Ascending aorta (tissue), 2 donors: ENCODE measurements around the gene SRSF4. TPM values are rescaled to one million over a fixed set of nuclear protein-coding genes. Genes with fewer than 3 reads are reported as not detected.

Experiments used
- DNase-seq, 2 donors: peaks; one replicate each; pipeline ENCODE4 v3.0.0-alpha.2; 2019; ENCODE audit warnings: low spot score in 2 of 2
- H3K27ac ChIP-seq, 2 donors: fragments of 200-600 bp; sonication (generic); one replicate each; pipeline ENCODE4 v1.5.1; 2016 to 2017; ENCODE audit warnings: mild to moderate bottlenecking in 1 of 2
- H3K27me3 ChIP-seq: fragments of 200-600 bp; sonication (generic); one replicate; pipeline ENCODE4 v1.5.1; 2017
- H3K36me3 ChIP-seq, 2 donors: fragments of 200-600 bp; sonication (generic); one replicate each; pipeline ENCODE4 v1.5.1; 2016
- H3K4me1 ChIP-seq, 2 donors: fragments of 200-600 bp; sonication (generic); one replicate each; pipeline ENCODE4 v1.5.1; 2016 to 2017; ENCODE audit warnings: mild to moderate bottlenecking in 1 of 2
- H3K4me3 ChIP-seq, 2 donors: fragments of 200-600 bp; sonication (generic); one replicate each; pipeline ENCODE4 v1.5.1; 2016 to 2017; ENCODE audit warnings: mild to moderate bottlenecking in 1 of 2
- H3K9me3 ChIP-seq, 2 donors: fragments of 200-600 bp; sonication (generic); one replicate each; pipeline ENCODE4 v1.5.1; 2016
- intact Hi-C: fragments of 100-400 bp; cut with DNase I; formaldehyde crosslinking; loops from one replicate; pipeline ENCODE4 v1.15.1; 2023
- total RNA-seq: library from RNA; depleted of rRNA; stranded (reverse); fragments of >200 nt; gene quantifications from one replicate; pipeline ENCODE4 v1.1.0, GENCODE V29; 2016
- TF ChIP-seq, protein P1 (sequence below), 3 experiments: fragments of 200-600 bp in 2 of 3; fragments of 450-650 bp in 1 of 3; sonication (generic) in 2 of 3; IDR thresholded peaks; one replicate each; pipeline ENCODE4 v1.5.1; 2016 to 2019; ENCODE audit warnings: antibody characterized with exemption in 3 of 3, mild to moderate bottlenecking in 1 of 3, moderate library complexity in 1 of 3

The SRSF4 gene
- total RNA-seq, 1 donor from 2014 or later = 49.1 TPM

DNA sequence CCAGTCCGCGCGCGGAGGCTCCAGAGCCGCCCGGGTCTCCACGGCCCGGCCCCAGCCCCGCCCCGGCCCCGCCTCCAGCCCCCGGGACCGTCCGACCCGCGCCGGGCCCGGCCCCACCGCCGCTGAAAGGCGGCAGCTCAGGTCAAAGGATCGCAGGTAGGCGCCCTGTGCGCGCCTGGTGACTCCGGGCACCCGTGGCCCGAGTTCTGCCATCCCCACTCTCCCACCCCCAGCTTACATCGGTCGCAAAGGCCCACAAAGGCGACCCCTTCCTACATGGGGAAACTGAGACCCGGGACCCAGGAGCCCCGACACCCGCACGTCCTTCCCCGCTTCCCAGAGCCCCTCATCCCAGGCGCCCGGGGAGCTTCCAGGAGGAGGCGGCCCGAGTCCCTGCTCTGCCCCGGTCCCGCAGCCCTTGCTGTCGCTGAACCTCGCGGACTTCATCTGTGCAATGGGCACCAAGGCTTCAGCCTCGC lies 57.8 kb downstream of the SRSF4 start, which contains the start of gene TMEM200B:
TSS of gene TMEM200B (minus strand) at position 17 of the 479 bp plus-strand sequence. CDS start 2,075 bp downstream, outside the sequence.
- Histone ChIP-seq H3K9me3 (no peaks in the 10 kb centered on the region), H3K27ac (peak within 1 kb of the TSS; percentile 99), H3K4me1 (peaks cover 3 to 30% of the 10 kb centered on the region in 2 donors), H3K4me3 (peak within 1 kb of the TSS; percentile 83 to 94), H3K27me3 (no peaks in the 10 kb centered on the region), H3K36me3 (no peaks in the 10 kb centered on the region)
- TF ChIP-seq, protein P1, sequence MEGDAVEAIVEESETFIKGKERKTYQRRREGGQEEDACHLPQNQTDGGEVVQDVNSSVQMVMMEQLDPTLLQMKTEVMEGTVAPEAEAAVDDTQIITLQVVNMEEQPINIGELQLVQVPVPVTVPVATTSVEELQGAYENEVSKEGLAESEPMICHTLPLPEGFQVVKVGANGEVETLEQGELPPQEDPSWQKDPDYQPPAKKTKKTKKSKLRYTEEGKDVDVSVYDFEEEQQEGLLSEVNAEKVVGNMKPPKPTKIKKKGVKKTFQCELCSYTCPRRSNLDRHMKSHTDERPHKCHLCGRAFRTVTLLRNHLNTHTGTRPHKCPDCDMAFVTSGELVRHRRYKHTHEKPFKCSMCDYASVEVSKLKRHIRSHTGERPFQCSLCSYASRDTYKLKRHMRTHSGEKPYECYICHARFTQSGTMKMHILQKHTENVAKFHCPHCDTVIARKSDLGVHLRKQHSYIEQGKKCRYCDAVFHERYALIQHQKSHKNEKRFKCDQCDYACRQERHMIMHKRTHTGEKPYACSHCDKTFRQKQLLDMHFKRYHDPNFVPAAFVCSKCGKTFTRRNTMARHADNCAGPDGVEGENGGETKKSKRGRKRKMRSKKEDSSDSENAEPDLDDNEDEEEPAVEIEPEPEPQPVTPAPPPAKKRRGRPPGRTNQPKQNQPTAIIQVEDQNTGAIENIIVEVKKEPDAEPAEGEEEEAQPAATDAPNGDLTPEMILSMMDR (IDR thresholded peaks at IDR 0.05) = no peak
- no peak for DNase-seq
- intact Hi-C loops = loop anchor here (1.0 to 10.0 kb wide), 11 partner anchors 57 to 1759 kb away; partner anchors contain the start of genes ATP5IF1, EPB41, MAP3K6 and MECR

DNA sequence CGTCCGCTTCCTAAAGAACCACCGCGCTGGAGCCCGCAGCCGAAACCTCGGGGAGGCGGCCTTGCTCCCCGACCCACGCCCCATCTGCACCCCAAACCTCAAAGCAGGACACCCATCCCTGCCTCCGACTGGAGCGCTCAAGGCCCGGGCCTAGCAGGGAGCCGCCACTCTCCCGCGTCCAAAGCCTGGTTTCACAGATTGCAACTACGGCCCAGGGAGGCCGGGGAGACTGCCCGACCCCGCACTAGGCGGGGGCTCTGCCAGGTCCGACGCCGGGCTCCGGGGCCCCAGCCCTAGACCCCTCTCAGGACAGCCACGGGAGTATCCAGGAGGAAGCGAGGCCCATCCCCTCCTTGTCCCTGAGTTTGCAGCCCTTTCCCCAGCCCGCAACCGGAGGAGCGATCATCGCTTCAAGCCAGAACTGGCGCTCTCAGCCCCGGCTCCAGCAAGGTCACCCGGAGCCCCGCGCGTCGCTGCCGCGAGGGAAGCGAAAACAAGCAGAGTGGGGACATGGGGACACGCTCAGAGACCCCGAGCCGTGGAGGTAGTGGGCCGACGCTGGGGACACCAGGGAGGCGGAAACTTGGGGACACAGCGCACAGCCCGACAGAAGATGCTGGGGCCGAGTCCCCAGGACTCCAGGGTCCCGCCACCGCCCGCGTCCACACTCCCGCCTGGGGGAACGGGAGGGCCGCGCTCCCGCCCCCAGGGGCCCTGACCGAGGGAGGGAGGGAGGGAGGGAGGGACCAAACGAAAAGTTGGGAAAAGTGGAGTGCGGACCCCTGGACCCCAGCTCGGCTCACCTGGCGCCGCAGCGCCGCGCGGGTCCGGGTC lies 58.4 kb downstream of the SRSF4 start:
- intact Hi-C loops = loop anchor here (5.0 to 10.0 kb wide), 6 partner anchors 71 to 1758 kb away; partner anchors contain the start of genes ATP5IF1, EPB41 and MAP3K6
- TF ChIP-seq, protein P1 (IDR thresholded peaks at IDR 0.05) = no peak

DNA sequence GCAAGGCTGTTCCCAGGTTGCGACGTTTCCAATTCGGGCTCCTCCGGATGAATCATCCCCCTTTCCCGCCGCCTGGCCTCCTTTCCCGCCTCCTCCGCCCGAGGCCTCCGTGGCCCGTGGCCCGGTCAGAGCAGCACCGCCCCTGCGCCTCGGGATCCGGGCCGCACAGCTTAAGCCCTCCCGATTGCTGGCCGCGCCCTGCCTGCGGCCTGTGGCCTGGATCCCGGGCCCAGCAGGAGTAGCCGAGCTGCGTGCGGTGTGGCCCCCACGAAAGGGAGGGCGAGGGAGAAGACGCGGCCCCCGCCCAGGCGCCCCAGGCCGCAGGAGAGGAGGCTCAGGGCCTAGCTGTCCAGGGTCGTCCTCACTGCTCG lies 59.0 kb downstream of the SRSF4 start:
- peaks cover 3 to 30% of the 10 kb centered on the region in 2 donors for H3K4me1 ChIP-seq
- H3K36me3 ChIP-seq = no peaks in the 10 kb centered on the region
- DNase-seq = peak; percentile 14 to 90
- no peaks in the 10 kb centered on the region for H3K9me3 ChIP-seq
- H3K27ac ChIP-seq = peak overlapping the region; percentile 99
- peak overlapping the region; percentile 83 to 94 for H3K4me3 ChIP-seq
- no peaks in the 10 kb centered on the region for H3K27me3 ChIP-seq
- intact Hi-C loops = loop anchor here (5.0 to 10.0 kb wide), 6 partner anchors 70 to 1758 kb away; partner anchors contain the start of genes ATP5IF1, EPB41 and MAP3K6
- TF ChIP-seq, protein P1 (IDR thresholded peaks at IDR 0.05) = no peak

More for the DNA sequence above, 58.4 kb downstream of the SRSF4 start:
- peak overlapping the region; percentile 99 for H3K27ac ChIP-seq
- peak overlapping the region; percentile 83 to 94 for H3K4me3 ChIP-seq
- no peaks in the 10 kb centered on the region for H3K27me3 ChIP-seq
- peak in 1 of 2 donors; percentile 67 for DNase-seq
- H3K36me3 ChIP-seq = no peaks in the 10 kb centered on the region
- peaks cover 3 to 30% of the 10 kb centered on the region in 2 donors for H3K4me1 ChIP-seq
- H3K9me3 ChIP-seq = no peaks in the 10 kb centered on the region

DNA sequence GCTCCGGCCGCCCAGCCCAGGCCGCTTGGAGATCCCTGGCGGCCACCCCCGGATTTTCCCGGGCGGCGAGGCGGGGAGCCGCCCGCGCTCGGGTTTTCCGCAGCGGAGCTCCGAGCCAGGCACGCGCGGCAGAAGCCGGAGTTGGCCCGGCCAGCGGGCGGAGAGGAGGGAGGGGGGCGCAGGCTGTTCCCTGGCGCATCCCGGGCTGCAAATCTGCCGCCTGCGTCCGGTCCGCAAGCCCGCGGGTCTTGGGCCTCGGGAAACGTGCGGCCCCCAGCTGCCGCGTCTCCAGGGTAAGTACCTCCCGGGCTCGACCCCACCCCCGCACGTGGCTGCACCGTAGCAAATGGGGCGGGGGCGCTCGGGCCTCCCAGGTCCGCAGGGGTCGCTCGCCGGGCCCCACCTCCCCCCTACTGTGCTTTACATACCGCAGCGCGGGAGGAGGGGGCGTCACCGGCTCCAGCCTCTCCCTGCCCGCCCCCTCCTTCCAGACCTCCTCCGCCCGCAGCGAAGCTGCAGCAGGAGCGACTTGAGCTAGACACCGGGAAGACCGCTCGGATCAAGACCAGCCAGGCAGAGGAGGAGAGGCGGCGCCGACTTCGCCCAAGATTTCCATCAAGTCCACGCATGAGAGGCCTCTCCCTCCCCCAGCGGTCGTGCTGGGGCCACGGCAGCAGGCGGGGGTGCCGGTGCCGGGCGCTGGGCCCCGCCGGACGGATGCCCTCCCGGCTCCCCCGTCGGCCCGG lies 59.6 kb downstream of the SRSF4 start:
- DNase-seq = peak in 1 of 2 donors; percentile 75
- H3K4me1 ChIP-seq = peaks cover 3 to 30% of the 10 kb centered on the region in 2 donors
- intact Hi-C loops = loop anchor here (5.0 to 10.0 kb wide), 6 partner anchors 70 to 1757 kb away; partner anchors contain the start of genes ATP5IF1, EPB41 and MAP3K6
- peak overlapping the region; percentile 99 for H3K27ac ChIP-seq
- H3K27me3 ChIP-seq = no peaks in the 10 kb centered on the region
- peak overlapping the region; percentile 83 to 94 for H3K4me3 ChIP-seq
- TF ChIP-seq, protein P1 (IDR thresholded peaks at IDR 0.05) = no peak
- H3K36me3 ChIP-seq = no peaks in the 10 kb centered on the region
- no peaks in the 10 kb centered on the region for H3K9me3 ChIP-seq

DNA sequence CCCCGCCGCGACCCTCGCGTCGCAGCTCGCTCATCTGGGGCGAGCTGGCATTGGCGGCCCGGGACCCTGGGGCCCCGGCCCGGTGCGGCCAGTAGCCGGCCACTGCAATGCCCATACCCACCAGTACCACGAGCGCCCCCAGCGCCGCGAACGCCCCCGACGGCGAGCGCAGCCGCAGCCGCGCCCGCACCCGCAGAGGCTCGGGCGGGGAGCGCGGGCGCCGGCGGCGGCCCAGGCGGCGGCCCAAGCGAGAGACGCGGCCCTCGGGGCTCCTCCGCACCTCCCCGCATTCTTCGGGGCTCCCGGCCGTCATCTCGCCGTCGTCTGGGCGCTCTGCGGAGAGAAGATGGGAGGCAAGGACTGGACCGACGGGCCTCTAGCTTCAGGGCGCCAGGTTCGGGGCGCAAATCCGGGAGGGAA lies 60.2 kb downstream of the SRSF4 start:
- Histone ChIP-seq H3K27ac (peak overlapping the region; percentile 99), H3K9me3 (no peaks in the 10 kb centered on the region), H3K36me3 (no peaks in the 10 kb centered on the region), H3K4me1 (peaks cover 3 to 30% of the 10 kb centered on the region in 2 donors), H3K27me3 (no peaks in the 10 kb centered on the region), H3K4me3 (peak overlapping the region; percentile 83 to 94)
- TF ChIP-seq, protein P1 (IDR thresholded peaks at IDR 0.05) = no peak
- intact Hi-C loops = loop anchor here (5.0 to 10.0 kb wide), 6 partner anchors 69 to 1757 kb away; partner anchors contain the start of genes ATP5IF1, EPB41 and MAP3K6
- no peak for DNase-seq
